ENCODE data around the gene ZFHX3.

- TF ChIP-seq EZH2 (IDR thresholded peaks at IDR 0.05) (no peak), POLR2AphosphoS5 (IDR thresholded peaks at IDR 0.05; ENCODE audit: borderline replicate concordance, low read depth, low read length) (no peak)
Observed at GRCh38 chr16:72969146-72969545, 78.8 kb downstream of the ZFHX3 start.

Data from SK-N-MC (cell line).